WI38 (cell line): ENCODE results near the gene PDE4B.
"Not testable (repeated sequence)": the region's sequence is repeated elsewhere in the genome, so short reads cannot be mapped to it uniquely, and the experiment has no call there.

Experiments used
- H3K4me3 ChIP-seq: 2 replicates; pipeline ENCODE4 v1.5.1; 2011; ENCODE audit warnings: low read depth, mild to moderate bottlenecking, control low read depth, low read length
- CTCF ChIP-seq: IDR thresholded peaks from 2 replicates; pipeline ENCODE4 v1.5.1; 2012; ENCODE audit warnings: low read depth, mild to moderate bottlenecking, control low read depth, low read length

Gene PDE4B

GRCh38 chr1:65844296-65844695 is 51.6 kb downstream of the PDE4B start:
- TF ChIP-seq CTCF, result no peak
- no peak overlapping the region for H3K4me3 ChIP-seq

GRCh38 chr1:65844821-65845534 is 52.3 kb downstream of the PDE4B start:
- H3K4me3 ChIP-seq, result no peak overlapping the region
- TF ChIP-seq CTCF, result no peak

GRCh38 chr1:65845535-65846060 is 52.9 kb downstream of the PDE4B start:
- H3K4me3 ChIP-seq, result no peak overlapping the region
- TF ChIP-seq CTCF, result no peak

- TF ChIP-seq CTCF, result no peak
Measured at GRCh38 chr1:65846866-65847265, 54.2 kb downstream of the PDE4B start.

GRCh38 chr1:65850281-65850680 is 57.6 kb downstream of the PDE4B start:
- TF ChIP-seq CTCF, result no peak
- no peak overlapping the region for H3K4me3 ChIP-seq

More at GRCh38 chr1:65846866-65847265, 54.2 kb downstream of the PDE4B start:
- H3K4me3 ChIP-seq, result no peak overlapping the region

GRCh38 chr1:65856591-65856990 is 63.9 kb downstream of the PDE4B start:
- H3K4me3 ChIP-seq, result not testable (repeated sequence)

GRCh38 chr1:65866439-65866838 is 73.7 kb downstream of the PDE4B start:
- TF ChIP-seq CTCF, result no peak
- no peak overlapping the region for H3K4me3 ChIP-seq

- TF ChIP-seq CTCF, result no peak
- H3K4me3 ChIP-seq, result no peak overlapping the region
Measured at GRCh38 chr1:65872301-65872700, 79.6 kb downstream of the PDE4B start.

GRCh38 chr1:65878342-65878741 is 85.6 kb downstream of the PDE4B start:
- H3K4me3 ChIP-seq, result not testable (repeated sequence)
